A549 (cell line): ENCODE data around the gene CDC23. TPM values are rescaled to one million over a fixed set of nuclear protein-coding genes. Genes with fewer than 3 reads are reported as not detected.

Source experiments
- ATAC-seq, 2 experiments: fragments of 200-7000 bp in 1 of 2; fragments of >200 bp in 1 of 2; cut with Nextera tagmentation in 1 of 2; cut with Tn5 transposase in 1 of 2; 3 replicates each; pipeline versions ENCODE4 v1.8.0 to v1.9.1; 2018 to 2020; ENCODE audit warnings: mild to moderate bottlenecking in 1 of 2, moderate library complexity in 1 of 2
- CTCF ChIA-PET: fragments of 300-600 bp; sonication (Branson Sonifier 250); formaldehyde crosslinking; extraction: SDS; loops from one replicate; lab custom pipeline; 2021; ENCODE audit warnings: antibody characterized with exemption, inconsistent platforms; lab: Yijun Ruan, JAX
- POLR2A ChIA-PET: fragments of 350-600 bp; formaldehyde crosslinking; extraction: SDS; loops from one replicate; lab custom pipeline; 2021; ENCODE audit warnings: antibody characterized with exemption, inconsistent platforms; lab: Yijun Ruan, JAX
- DNase-seq, 2 experiments: peaks; one replicate each; pipeline versions ENCODE4 v3.0.0 to v3.0.0-alpha.2; 2011 to 2016; ENCODE audit warnings: low read depth in 1 of 2, low spot score in 1 of 2
- FAIRE-seq: peaks from 2 replicates; lab custom pipeline; 2011; peaks lifted over from hg19 to GRCh38; lab: Jason Lieb, UNC
- H3K27ac ChIP-seq, 2 experiments: fragments of >200 bp; sonication (Bioruptor Twin); formaldehyde crosslinking; 3 replicates each; pipeline ENCODE4 v1.5.1; 2016 to 2017
- H3K4me1 ChIP-seq: fragments of >200 bp; sonication (Bioruptor Twin); formaldehyde crosslinking; 3 replicates; pipeline ENCODE4 v1.6.1; 2016
- H3K4me2 ChIP-seq: fragments of >200 bp; sonication (Bioruptor Twin); formaldehyde crosslinking; 3 replicates; pipeline ENCODE4 v1.6.1; 2016
- H3K4me3 ChIP-seq: fragments of >200 bp; sonication (Bioruptor Twin); formaldehyde crosslinking; 3 replicates; pipeline ENCODE4 v1.5.1; 2016
- H3K9me3 ChIP-seq: fragments of >200 bp; sonication (Bioruptor Twin); formaldehyde crosslinking; 3 replicates; pipeline ENCODE4 v1.6.1; 2016
- BHLHE40 ChIP-seq: IDR thresholded peaks from 2 replicates; pipeline ENCODE4 v1.6.1; 2012; ENCODE audit warnings: low read depth, low read length, inconsistent platforms
- CBX8 ChIP-seq: fragments of 200-600 bp; sonication (generic); IDR thresholded peaks from 2 replicates; pipeline ENCODE4 v1.6.1; 2016
- CHD2 ChIP-seq: fragments of 150-350 bp; IDR thresholded peaks from 2 replicates; pipeline ENCODE4 v1.6.1; 2014; ENCODE audit warnings: low read length; ENCODE audit not compliant: partially characterized antibody
- CTCF ChIP-seq: fragments of >200 bp; sonication (Bioruptor Twin); formaldehyde crosslinking; IDR thresholded peaks from 3 replicates; pipeline ENCODE4 v1.5.1; 2016
- ELK1 ChIP-seq: fragments of 150-350 bp; IDR thresholded peaks from 2 replicates; pipeline ENCODE4 v1.6.1; 2014; ENCODE audit warnings: low read depth, mild to moderate bottlenecking, low read length
- ESRRA ChIP-seq: fragments of 150-350 bp; IDR thresholded peaks from 2 replicates; pipeline ENCODE4 v1.6.1; 2014; ENCODE audit warnings: mild to moderate bottlenecking, low read length, borderline replicate concordance
- FOSB ChIP-seq: fragments of 250-450 bp; sonication (Bioruptor Pico); IDR thresholded peaks from 2 replicates; pipeline ENCODE4 v1.5.0; 2020; ENCODE audit warnings: mild to moderate bottlenecking, moderate library complexity
- FOXS1 ChIP-seq: fragments of 250-450 bp; sonication (Bioruptor Pico); IDR thresholded peaks from 2 replicates; pipeline ENCODE4 v1.5.0; 2020; ENCODE audit warnings: mild to moderate bottlenecking, moderate library complexity
- GATA3 ChIP-seq: IDR thresholded peaks from 2 replicates; pipeline ENCODE4 v1.6.1; 2012; ENCODE audit warnings: borderline replicate concordance
- HEYL ChIP-seq: fragments of 250-450 bp; sonication (Bioruptor Pico); IDR thresholded peaks from 2 replicates; pipeline ENCODE4 v1.8.0; 2021; ENCODE audit warnings: mild to moderate bottlenecking, moderate library complexity
- HOXB13 ChIP-seq: fragments of 250-450 bp; sonication (Bioruptor Pico); IDR thresholded peaks from 2 replicates; pipeline ENCODE4 v1.5.0; 2020; ENCODE audit warnings: low read depth, mild to moderate bottlenecking, moderate library complexity
- HOXB5 ChIP-seq: fragments of 250-450 bp; sonication (Bioruptor Pico); IDR thresholded peaks from 2 replicates; pipeline ENCODE4 v1.5.0; 2020; ENCODE audit warnings: mild to moderate bottlenecking, moderate library complexity
- JUN ChIP-seq, 2 experiments: fragments of >200 bp; sonication (Bioruptor Twin); formaldehyde crosslinking; IDR thresholded peaks; 2 replicates in 1 of 2; 3 replicates in 1 of 2; pipeline ENCODE4 v1.6.1; 2016 to 2017
- KDM1A ChIP-seq: fragments of 200-600 bp; sonication (generic); IDR thresholded peaks from 2 replicates; pipeline ENCODE4 v1.6.1; 2016; ENCODE audit warnings: low read depth, mild to moderate bottlenecking
- NPAS2 ChIP-seq: fragments of 250-450 bp; sonication (Bioruptor Pico); IDR thresholded peaks from 2 replicates; pipeline ENCODE4 v1.8.0; 2022; ENCODE audit warnings: mild to moderate bottlenecking, moderate library complexity, borderline replicate concordance
- NR3C1 ChIP-seq: fragments of >200 bp; sonication (Bioruptor Twin); formaldehyde crosslinking; IDR thresholded peaks from 3 replicates; pipeline ENCODE4 v1.6.1; 2017
- PHF8 ChIP-seq: fragments of 200-600 bp; sonication (generic); IDR thresholded peaks from 2 replicates; pipeline ENCODE4 v1.6.1; 2016; ENCODE audit warnings: low read depth, mild to moderate bottlenecking, antibody characterized with exemption, moderate library complexity, borderline replicate concordance
- RARB ChIP-seq: fragments of 250-450 bp; sonication (Bioruptor Pico); IDR thresholded peaks from 2 replicates; pipeline ENCODE4 v1.8.0; 2021; ENCODE audit warnings: mild to moderate bottlenecking, moderate library complexity
- ZC3H11A ChIP-seq: fragments of 450-650 bp; IDR thresholded peaks from 2 replicates; pipeline ENCODE4 v1.6.1; 2014; ENCODE audit warnings: antibody characterized with exemption, mild to moderate bottlenecking
- WGBS: methylation state at CpG from one replicate; pipeline ENCODE4 v1.1.6; 2017; ENCODE audit errors: missing lambda C conversion rate; 5-methylcytosine and 5-hydroxymethylcytosine counted together
- polyA plus RNA-seq, 4 experiments: library from polyadenylated mRNA; depleted of rRNA in 3 of 4; stranded (reverse); fragments of >200 nt; fragmentation: RNase III in 1 of 4; extraction: RNeasy Plus Mini Kit Qiagen cat#74134 plus additional on column Dnase treatment in 1 of 4; gene quantifications; 2 replicates in 3 of 4; 3 replicates in 1 of 4; pipeline ENCODE4 v1.2.3, GENCODE V29; 2011 to 2017
- TF ChIP-seq, protein P1 (sequence below): fragments of 200-600 bp; sonication (generic); IDR thresholded peaks from 2 replicates; pipeline ENCODE4 v1.6.1; 2016; ENCODE audit warnings: antibody characterized with exemption, mild to moderate bottlenecking, moderate library complexity
- TF ChIP-seq, protein P2 (sequence below): fragments of >200 bp; sonication (Bioruptor Twin); formaldehyde crosslinking; IDR thresholded peaks from 2 replicates; pipeline ENCODE4 v1.6.1; 2016

CDC23 gene
- polyA plus RNA-seq, 2 of the 4 experiments (the other 2 are of a cell fraction), result 37.1 to 70.3 TPM

DNA sequence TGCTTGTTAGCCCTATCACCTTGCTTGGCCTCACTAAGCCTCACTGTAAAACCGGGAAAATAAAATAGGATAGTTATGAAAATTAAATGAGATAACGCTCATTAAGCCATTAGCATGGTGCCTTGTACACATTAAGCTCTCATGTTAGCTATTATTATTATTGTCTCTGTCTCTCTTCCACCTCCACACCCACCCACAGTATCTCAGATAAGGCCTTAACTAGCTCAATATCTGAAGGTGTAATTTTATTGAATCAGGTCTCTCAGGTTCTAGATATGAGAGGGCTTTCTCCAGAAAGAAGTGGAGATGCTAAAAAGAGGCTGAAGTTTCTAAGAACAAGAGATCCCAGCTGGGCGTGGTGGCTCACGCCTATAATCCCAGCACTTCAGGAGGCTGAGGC is 33.7 kb upstream of the CDC23 start:
- TF ChIP-seq FOXS1 (CRISPR knock-in tag) (no peak), RARB (no peak), NPAS2 (CRISPR knock-in tag) (no peak), ESRRA (no peak), ZC3H11A (no peak), JUN (IDR thresholded peaks at IDR 0.05) (no peak)
- Histone ChIP-seq H3K4me3 (no peak overlapping the region), H3K4me2 (no peak overlapping the region), H3K9me3 (no peaks in the 10 kb centered on the region), H3K27ac (no peak overlapping the region), H3K4me1 (no peaks in the 10 kb centered on the region)
- no peak for FAIRE-seq
- 81% methylated on average over 4 of the region's 4 CpGs for WGBS
- CTCF ChIA-PET, result interaction anchor here (0.9 to 3.5 kb wide), 5 partner anchors 10 to 24 kb away, joined by 3 to 21 read pairs (median 4); no protein-coding TSS in a partner anchor
- DNase-seq, result no peak
- POLR2A ChIA-PET, result no interaction called here
- no peak for ATAC-seq

DNA sequence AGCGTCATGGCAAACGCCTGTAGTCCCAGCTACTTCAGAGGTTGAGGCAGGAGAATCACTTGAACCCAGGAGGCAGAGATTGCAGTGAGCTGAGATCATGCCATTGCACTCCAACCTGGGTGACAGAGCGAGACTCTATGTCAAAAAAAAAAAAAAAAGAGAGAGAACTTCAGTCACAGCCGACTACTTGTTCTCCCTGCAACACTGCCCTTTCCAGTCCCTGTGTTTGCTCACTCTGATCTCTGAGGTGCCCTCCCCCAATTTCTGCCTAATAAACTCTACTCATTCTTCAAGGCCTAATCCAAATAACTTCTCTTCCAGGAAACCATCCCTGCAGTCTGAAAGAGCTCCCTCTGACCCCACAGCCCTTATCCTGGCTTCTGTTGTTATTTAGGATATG is 33.2 kb upstream of the CDC23 start:
- WGBS, result 85% methylated on average over 4 of the region's 4 CpGs
- H3K9me3 ChIP-seq, result no peaks in the 10 kb centered on the region
- POLR2A ChIA-PET, result no interaction called here
- no peak overlapping the region for H3K27ac ChIP-seq
- FAIRE-seq (no peak), ATAC-seq (no peak)
- no peaks in the 10 kb centered on the region for H3K4me1 ChIP-seq
- CTCF ChIA-PET, result interaction anchor here (0.9 to 3.5 kb wide), 6 partner anchors 10 to 54 kb away, joined by 3 to 21 read pairs (median 4); no protein-coding TSS in a partner anchor
- H3K4me3 ChIP-seq, result no peak overlapping the region
- H3K4me2 ChIP-seq, result no peak overlapping the region
- TF ChIP-seq CBX8 (no peak), HEYL (CRISPR knock-in tag) (no peak), FOSB (CRISPR knock-in tag) (no peak), GATA3 (no peak), RARB (no peak), HOXB5 (CRISPR knock-in tag) (no peak), KDM1A (no peak), ELK1 (no peak), CHD2 (no peak), PHF8 (no peak), HOXB13 (no peak), NR3C1 (no peak), BHLHE40 (no peak), ESRRA (no peak), CTCF (no peak)
- TF ChIP-seq, protein P1, sequence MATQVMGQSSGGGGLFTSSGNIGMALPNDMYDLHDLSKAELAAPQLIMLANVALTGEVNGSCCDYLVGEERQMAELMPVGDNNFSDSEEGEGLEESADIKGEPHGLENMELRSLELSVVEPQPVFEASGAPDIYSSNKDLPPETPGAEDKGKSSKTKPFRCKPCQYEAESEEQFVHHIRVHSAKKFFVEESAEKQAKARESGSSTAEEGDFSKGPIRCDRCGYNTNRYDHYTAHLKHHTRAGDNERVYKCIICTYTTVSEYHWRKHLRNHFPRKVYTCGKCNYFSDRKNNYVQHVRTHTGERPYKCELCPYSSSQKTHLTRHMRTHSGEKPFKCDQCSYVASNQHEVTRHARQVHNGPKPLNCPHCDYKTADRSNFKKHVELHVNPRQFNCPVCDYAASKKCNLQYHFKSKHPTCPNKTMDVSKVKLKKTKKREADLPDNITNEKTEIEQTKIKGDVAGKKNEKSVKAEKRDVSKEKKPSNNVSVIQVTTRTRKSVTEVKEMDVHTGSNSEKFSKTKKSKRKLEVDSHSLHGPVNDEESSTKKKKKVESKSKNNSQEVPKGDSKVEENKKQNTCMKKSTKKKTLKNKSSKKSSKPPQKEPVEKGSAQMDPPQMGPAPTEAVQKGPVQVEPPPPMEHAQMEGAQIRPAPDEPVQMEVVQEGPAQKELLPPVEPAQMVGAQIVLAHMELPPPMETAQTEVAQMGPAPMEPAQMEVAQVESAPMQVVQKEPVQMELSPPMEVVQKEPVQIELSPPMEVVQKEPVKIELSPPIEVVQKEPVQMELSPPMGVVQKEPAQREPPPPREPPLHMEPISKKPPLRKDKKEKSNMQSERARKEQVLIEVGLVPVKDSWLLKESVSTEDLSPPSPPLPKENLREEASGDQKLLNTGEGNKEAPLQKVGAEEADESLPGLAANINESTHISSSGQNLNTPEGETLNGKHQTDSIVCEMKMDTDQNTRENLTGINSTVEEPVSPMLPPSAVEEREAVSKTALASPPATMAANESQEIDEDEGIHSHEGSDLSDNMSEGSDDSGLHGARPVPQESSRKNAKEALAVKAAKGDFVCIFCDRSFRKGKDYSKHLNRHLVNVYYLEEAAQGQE, result no peak
- TF ChIP-seq, protein P2, sequence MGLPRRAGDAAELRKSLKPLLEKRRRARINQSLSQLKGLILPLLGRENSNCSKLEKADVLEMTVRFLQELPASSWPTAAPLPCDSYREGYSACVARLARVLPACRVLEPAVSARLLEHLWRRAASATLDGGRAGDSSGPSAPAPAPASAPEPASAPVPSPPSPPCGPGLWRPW, result no peak
- TF ChIP-seq, all 56 proteins: peak for 0
- DNase-seq, result no peak
